Choroid plexus epithelial cell (primary cell): ENCODE measurements around the gene PKD1.

Experiments
- DNase-seq: peaks from one replicate; pipeline ENCODE4 v3.0.0-alpha.2; 2010; ENCODE audit warnings: low read depth
- H3K4me3 ChIP-seq: 2 replicates; pipeline ENCODE4 v1.5.1; 2011; ENCODE audit warnings: low read depth, mild to moderate bottlenecking, control low read depth, low read length, moderate library complexity
- CTCF ChIP-seq: conservative IDR thresholded peaks from 2 replicates; pipeline ENCODE4 v1.5.1; 2011; ENCODE audit warnings: low read depth, mild to moderate bottlenecking, control low read depth, inconsistent platforms, low read length, moderate library complexity

PKD1 gene

GRCh38 chr16:2135770-2136490 is at the start of gene PKD1:
Gene PKD1 (minus strand): TSS chr16:2135898. CDS start chr16:2135689, 209 bp downstream.
- peak; percentile 97 for DNase-seq
- H3K4me3 ChIP-seq = peak within 1 kb of the TSS; percentile 57

GRCh38 chr16:2184962-2185361 is 49.3 kb upstream of the PKD1 start:
- no peak overlapping the region for H3K4me3 ChIP-seq
- no peak for DNase-seq
- TF ChIP-seq CTCF = no peak

GRCh38 chr16:2184346-2184745 is 48.6 kb upstream of the PKD1 start:
- no peak overlapping the region for H3K4me3 ChIP-seq
- no peak for DNase-seq
- no peak for TF ChIP-seq CTCF

GRCh38 chr16:2183671-2184070 is 48.0 kb upstream of the PKD1 start:
- no peak for DNase-seq
- no peak for TF ChIP-seq CTCF
- H3K4me3 ChIP-seq = no peak overlapping the region

GRCh38 chr16:2181952-2182351 is 46.3 kb upstream of the PKD1 start:
- no peak for TF ChIP-seq CTCF
- H3K4me3 ChIP-seq = no peak overlapping the region
- no peak for DNase-seq

- DNase-seq = no peak
- no peak overlapping the region for H3K4me3 ChIP-seq
- no peak for TF ChIP-seq CTCF
Observed at GRCh38 chr16:2180962-2181923, 45.5 kb upstream of the PKD1 start.

GRCh38 chr16:2180461-2180860 is 44.8 kb upstream of the PKD1 start:
- no peak for DNase-seq
- TF ChIP-seq CTCF = no peak
- no peak overlapping the region for H3K4me3 ChIP-seq
